Measurements from ENCODE around the gene PCARE. TPM values are rescaled to one million over a fixed set of nuclear protein-coding genes. Genes with fewer than 3 reads are reported as not detected.

Gene PCARE
- polyA plus RNA-seq, 12 donors = 0.04 to 0.53 (median 0.16) TPM; not detected in 2

DNA sequence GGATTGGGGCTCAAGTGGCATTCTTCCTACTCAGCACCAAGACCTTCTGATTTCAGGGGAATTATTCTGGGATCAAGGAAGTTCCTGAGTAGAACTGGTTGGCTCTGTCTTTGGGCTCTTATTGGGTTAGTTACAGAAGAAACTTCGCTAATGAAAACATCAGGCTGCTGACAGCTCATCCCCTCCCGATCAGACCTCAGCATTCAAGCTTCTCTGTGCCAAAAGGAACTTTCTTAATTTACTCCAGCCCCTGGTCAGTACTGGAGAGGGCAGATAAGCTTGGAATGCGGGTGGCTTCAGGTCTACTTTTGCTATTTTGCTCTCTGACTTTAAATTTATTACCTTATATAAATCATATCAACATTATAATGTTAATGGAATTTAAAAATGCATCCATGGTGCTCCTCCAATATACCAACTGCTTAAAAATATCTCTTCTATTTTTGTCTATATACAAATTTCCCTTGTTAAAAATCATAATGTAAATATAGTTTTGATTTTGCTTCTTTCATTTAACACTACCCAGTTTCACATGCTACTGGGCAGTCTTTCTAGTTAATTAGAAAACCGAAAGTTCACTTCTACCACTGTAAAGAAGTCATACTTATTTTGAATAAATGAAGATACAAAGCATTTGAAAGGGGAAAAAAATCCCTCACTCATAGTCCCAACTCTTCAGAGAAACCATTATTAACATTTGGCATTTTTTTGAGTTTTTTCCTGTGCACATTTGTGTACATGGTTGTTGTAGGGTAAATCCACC lies 34.4 kb downstream of the PCARE start:
- no peak for DNase-seq

DNA sequence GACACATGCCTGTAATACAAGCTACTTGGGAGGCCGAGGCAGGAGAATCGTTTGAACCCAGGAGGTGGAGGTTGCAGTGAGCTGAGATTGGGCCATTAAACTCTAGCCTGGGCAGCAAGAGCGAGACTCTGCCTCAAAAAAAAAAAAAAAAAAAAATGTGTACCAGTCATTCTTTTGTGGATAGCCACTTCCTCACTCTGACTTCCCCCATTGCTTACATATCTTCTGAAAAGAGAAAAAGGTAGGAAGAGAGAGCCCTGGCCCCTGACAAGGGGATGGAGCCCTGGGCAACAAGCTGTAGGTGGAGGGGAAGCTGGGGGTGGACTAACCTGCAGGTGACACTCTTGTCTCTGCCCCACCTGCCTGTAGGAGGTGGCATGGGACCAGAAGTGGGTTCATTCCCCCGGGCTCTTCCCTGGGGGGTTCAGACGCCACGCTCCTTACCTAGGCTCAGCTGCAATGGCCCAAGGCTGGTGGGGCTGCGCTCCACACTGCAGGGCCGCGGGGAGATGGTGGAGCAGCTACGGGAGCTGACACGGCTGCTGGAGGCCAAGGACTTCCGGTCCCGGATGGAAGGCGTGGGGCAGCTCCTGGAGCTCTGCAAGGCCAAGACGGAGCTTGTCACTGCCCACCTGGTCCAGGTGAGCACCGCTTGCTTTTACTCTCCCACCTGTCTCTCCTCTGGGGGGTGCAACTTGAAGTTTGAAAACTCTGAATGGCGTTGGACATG lies 39.1 kb downstream of the PCARE start:
- DNase-seq = no peak

DNA sequence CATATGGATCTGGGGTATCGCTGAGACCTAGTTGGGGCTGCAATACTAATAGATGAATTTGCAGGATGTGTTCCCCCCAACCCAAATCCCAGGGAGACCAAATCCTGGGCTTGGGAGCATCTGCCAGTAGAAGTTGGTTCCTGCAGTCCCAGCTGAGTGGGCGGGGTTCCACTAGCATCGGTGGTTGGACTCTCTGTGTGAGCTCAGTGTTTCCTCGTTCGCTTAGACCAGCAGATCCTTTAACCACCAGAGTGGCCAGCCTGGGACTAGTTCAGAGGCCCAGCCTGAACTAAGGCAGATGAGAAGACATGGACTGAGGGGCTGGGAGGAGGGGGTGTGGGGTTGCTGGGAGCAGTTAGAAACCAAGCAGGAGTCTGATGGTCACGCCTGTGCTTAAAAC lies 40.7 kb downstream of the PCARE start:
- no peak for DNase-seq

DNA sequence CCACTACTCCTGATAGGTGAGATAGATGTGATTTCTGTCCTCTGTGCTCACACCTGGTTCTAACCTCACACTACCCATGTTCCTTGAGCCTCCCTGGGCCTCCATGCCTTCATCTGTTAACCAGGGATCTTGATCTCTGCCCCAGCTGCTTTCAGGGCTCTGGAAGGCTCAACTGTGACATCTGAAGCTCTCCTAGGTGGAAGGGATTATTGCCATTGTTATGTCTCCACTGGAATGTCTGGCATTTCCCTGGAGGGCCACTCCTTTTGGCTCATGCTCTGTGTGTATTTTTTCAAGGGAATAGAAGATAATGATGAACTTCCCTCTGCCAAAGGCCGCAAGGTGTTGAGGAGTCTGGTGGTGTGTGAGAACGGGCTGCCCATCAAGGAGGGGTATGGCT lies 41.2 kb downstream of the PCARE start:
- DNase-seq = no peak

DNA sequence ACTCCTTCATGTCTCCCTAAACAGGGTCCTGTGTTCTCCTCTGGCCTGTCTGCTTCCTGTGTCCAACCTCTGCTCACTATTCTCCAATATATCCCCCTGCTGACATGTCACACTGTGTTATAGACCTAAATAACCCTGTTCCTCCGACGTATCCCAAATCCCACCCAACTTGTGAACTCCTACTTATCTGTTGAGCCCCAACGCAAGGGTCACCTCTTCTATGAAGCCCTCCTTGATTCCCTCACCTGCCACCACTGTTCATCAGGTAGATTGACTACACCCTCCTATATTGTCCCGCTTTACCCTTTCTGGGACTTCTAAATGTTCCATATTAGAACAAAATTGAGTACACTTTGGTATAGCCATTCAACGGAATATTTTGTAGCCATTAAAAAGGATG lies 42.1 kb downstream of the PCARE start:
- DNase-seq = no peak

DNA sequence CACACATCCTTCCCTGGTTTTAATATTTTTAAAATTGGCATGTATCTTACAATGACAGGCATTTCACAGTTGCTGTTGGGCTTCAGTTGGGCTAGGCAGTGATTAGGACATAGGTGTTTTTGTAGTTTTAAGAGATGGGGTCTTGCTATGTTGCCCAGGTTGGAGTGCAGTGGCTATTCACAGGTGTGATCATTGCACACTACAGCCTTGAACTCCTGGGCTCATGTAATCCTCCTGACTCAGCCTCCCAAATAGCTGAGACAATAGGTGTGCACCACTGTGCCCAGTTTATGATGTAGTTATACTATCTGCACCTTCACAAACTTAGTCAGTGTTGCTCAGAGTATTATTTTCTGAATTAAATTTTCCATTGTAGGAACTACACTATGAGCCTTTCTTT lies 43.3 kb downstream of the PCARE start:
- no peak for DNase-seq

DNA sequence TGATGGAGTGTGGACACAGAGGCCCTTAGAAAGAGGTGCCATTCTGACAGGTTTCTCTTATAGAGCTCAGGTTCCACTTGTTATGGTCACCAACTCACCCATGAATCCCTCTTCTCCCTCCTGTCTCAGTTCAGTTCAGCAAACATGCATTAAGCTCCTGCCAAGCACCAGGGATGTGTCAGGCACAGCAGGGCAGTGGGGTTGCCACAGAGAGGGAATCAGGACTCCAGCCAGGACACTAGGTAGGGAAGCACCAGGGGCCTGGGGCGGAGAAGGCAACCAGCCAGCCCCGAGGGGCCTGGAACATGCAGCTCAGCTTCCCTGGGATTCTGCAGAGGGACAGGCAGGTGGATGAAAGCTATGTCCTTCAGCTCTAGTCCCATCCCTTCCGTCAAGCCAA lies 48.6 kb downstream of the PCARE start:
- no peak for DNase-seq

DNA sequence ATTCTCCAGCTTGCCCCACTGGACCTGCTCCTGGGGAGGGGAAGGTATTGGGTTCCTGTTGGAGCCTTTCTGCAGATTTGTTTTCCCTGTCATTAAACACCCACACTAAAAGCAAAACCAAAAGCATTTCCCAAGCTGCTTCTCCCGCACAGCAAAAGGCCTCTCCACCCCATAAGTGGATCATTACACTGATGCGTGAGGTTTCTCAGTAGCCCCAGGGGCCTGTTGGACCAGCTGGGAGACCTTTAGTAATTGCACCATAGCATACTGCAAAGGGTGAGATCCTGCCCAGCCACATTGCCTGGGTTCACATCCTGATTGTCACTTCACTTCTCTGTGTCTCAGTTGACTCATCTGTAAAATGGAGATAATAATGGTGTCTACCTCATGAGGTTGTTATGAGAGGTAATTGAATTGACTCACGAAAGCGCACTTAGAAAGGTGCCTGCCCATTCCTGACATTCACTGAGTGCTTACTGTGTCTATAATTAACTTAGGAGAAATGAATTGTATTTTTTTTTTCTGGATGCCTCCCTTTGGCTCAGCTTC lies 49.4 kb downstream of the PCARE start:
- no peak for DNase-seq

DNA sequence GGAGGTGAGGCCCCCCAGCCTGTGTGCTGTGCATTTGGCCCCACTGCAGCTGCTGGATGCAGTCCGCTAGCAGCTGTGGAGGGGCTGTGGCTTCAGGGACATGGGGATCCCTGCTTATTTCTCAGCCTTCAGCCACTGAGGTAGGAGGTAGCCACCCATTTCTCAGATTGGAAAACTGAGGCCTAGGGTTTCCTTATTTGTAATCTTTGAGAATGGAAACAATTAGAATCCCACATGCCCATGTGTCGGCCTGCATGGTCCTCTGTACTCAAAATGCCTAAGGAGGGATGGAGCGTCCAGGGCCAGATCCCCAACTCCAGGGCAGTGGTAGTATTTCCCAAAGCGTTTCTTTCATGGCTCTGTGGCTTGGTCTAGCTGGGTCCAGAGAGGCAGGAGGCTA lies 51.1 kb downstream of the PCARE start:
- DNase-seq = no peak

DNA sequence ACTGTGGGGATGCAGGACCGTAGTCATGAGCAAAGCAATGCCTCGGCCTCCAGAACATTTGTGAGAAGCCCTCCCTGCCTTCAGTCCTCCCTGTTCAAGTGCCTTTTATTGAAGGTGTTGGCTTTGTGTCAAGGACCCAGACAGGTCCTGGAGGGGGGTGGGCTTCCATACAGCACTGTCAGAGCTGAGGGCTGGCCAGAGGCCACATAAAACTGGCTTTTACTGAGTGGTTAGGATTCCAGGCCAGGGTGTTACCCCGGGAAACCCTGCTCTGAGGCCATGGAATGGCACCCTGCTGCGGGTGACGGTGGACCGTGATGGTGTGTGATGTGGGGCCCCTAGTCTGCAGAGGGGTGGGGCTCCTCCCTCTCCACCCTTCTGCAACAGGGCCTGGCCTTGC lies 51.6 kb downstream of the PCARE start:
- no peak for DNase-seq

DNA sequence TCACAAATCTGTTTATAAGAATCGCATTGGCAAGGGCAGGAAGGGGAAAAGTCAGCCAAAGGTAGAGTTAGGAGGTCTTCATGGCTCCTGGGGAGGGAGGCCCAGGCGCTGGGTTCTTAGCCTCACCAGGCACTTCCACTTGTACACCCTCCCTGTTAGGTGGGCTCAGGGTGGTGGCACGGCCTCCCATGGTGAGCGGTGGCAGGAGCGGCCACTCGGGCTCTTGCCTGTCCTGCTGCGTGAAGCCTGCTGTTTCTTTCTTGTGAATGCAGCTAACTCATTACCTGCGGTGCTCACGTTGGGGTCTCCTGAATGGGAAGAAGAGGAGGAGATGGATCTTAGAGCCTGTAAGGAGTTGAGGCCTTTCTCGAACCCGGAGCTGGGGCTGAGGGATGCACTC lies 52.4 kb downstream of the PCARE start:
- DNase-seq = no peak

DNA sequence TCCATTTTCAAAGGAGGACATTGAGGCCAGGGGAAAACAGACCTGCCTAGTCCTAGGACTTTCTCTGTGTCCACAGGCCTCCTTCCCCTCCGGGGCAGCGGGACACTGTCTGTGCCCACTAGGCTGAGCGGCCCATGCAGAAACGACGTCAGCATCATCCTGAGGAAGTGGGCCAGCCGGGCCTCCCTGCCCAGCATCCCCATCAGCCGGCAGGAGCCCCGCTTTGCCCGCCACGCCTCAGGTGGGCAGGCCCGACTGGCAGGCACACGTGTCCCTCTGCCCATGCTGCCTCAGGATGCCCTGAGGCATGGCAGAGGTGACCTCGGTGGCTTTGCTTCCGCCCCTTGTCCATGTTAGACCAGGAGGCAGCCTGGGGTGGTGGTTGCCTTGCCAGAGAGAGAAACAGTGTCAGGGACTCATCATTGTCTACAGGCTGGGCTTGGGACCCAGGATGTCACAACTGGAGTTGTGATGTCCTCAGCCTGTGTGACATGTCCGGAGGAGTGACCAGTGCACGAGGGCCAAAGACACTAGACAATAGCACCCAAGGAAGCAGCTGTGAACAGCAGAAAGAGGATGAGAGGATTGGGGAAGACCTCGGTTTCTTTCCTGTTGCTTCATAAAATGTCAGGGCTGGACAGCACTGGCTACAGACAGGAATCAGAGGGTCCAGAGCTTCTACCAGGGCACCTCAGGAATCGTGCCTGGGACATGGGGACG lies 56.4 kb downstream of the PCARE start:
- no peak for DNase-seq

DNA sequence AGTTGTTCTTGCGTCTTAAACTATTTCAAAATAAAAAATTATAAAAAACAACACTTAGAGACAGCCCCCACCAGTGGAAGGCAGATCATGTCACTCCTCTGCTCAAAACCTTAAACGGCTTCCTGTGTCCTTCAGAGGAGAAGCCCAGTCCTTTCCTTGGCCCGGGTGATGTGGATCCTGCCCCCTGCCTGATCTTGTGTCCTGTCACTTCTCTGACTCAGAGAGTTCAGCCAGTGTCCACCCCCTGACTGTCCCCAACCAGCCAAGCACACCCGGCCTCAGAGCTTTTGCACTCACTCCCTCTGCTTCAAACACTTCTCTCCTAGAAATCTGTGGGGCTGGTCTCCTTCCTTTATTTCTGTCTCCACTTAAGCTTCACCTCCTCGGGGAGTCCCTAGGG lies 57.8 kb downstream of the PCARE start:
- no peak for DNase-seq

DNA sequence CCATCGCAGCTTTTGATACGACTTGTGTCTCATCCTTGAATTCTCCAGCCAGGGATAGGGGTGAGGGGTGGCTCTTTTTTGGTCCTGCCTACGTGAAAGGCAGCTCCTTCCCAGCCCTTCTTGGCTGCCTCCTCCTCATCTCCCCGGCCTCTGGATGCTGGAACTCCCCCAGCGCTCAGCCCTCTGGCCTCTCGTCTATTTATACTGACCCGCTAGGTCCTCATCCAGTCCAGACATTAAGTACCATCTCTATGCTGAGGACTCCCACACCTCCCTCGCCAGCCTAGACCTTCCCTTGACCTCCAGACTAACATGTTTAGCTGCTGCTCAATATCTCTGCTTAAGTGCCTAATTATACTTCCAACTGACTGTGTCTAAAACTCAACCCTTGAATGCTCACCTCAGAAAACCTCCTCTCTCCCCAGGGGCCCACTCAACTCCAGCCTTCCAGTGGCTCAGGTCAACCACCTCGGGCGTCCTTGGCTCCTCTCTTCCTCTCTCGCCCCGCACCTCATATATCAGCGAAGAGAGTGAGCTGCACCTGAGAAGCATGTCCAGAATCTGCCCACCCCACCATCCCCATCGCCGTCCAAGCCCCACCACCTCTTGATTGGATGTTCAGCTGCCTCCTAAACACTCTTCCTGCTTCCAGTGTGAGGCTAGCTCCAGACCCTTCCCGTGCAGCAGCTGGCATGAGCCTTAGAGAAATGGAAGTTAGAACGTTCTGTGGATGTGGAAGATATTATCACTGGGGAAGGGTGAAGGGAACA lies 58.4 kb downstream of the PCARE start:
- no peak for DNase-seq

DNA sequence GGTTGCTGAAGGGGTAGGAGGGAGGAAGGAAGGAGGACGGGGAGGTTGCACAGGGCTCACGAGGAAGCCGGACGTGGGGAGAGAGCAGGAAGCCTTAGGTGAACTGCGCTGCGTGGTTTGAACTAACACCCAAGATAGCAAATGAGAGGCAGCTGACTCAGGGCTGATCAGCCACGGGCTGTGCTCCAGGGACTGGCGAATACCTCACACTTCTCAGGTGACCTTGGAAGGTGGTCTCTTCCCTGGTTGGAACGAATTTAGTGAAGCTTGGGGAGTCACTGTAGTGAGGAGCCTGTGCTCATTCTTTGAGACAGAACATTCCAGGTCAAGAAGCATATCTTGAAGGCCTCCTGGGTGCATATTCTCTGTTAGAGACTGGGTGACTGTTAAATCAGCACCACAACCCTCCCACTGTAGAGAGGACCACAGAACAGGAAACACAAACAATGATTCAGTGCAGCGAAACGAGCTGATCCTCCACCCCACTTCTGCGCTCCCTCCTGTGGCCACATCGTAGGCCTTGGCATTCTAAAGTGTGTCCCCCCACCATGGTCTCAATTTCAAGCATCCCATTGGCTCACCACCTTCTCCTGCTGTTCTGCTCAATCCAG lies 59.4 kb downstream of the PCARE start:
- DNase-seq = no peak

DNA sequence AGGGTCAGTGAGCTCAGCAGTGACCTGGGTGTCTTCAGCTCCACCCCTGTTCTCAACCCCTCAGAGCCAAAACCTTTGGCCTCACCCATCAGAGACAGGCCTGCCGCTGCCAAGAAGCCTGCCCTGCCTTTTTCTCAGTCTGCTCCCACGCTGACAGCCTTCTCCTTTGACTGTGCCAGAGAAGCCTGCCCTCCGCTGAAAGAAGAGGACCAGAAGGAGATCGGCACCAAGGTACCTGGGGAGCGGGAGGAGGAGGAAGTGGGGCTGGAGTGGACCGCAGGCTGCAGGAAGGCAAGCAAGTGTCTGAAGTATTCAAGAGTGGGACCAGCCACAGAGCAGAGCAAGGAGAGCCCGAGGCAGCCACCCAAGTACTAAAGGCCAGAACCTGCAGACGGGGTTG lies 60.0 kb downstream of the PCARE start:
- DNase-seq = no peak

DNA sequence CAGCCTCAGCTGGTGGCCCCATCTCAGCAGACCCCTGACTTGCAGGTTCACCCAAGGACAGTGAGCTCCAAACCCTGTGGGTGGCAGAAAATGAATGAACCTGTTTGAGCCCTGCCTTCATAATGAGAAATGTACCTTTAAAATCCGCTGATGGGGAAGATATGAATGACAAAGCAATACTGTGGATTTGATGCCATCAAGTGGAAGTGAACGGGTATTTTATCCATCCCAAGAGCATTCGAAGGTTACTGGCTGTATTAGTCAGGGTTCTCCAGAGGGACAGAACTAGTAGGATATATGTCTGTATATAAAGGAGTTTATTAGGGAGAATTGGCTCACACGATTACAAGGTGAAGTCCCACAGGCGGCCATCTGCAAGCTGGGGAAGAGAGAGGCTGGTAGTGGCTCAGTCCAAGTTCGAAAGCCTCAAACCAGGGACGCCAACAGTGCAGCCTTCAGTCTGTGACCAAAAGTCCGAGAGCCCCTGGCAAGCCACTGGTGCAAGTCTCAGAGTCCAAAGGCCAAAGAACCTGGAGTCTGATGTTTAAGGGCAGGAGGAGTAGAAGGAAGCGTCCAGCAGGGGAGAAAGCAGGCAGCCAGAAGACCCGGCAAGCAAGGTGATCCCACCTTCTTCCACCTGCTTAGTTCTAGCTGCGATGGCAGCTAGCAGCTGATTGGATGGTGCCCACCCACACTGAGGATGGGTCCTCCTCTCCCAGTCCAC lies 61.1 kb downstream of the PCARE start:
- no peak for DNase-seq

DNA sequence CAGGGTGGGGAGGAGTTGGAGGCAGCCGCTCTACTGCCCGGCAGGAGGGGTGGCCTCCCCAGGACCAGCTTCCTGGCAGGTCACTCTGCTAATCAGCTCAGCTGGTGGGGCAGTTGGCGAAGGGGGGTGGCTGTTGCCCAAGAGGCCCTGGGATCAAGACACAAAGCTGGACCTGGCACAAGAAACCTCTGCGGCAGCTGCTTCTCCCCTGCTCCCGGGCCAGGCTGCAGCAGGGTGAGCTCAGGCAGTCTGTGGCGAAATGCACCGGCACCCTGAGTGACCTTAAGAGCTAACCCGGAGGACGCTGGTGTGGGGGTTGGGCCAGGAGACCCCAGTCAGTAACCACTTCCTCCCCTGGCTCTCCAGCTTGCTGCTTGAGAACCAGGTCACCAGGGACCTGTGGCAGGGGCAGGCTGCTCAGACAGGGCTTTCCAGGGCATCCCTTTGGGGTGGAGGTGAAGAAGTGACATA lies 62.1 kb downstream of the PCARE start:
- DNase-seq = no peak
